Heart left ventricle (tissue), 16 donors: Measurements from ENCODE around the gene TANGO2. TPM values are rescaled to one million over a fixed set of nuclear protein-coding genes. Genes with fewer than 3 reads are reported as not detected.

Experiments used
- ATAC-seq, 4 donors: fragments of 200-7000 bp; cut with Tn5 transposase; one replicate each; pipeline ENCODE4 v1.9.1; 2020 to 2022; ENCODE audit warnings: moderate library complexity in 4 of 4, mild to moderate bottlenecking in 3 of 4, moderate number of reproducible peaks in 1 of 4
- DNase-seq, 5 donors: peaks; one replicate each; pipeline ENCODE4 v3.0.0-alpha.2; 2020
- H3K27ac ChIP-seq, 12 donors: fragments of 200-600 bp; sonication (generic) in 4 of 12; one replicate each; pipeline versions ENCODE4 v1.5.0 to v1.8.0; 2016 to 2022; ENCODE audit warnings: mild to moderate bottlenecking in 2 of 12
- H3K27me3 ChIP-seq, 9 donors: fragments of 200-600 bp; sonication (generic) in 2 of 9; one replicate each; pipeline versions ENCODE4 v1.5.1 to v1.8.0; 2016 to 2022; ENCODE audit warnings: mild to moderate bottlenecking in 3 of 9
- H3K36me3 ChIP-seq, 9 donors: fragments of 200-600 bp; sonication (generic) in 2 of 9; one replicate each; pipeline versions ENCODE4 v1.5.0 to v1.8.0; 2018 to 2022; ENCODE audit warnings: mild to moderate bottlenecking in 2 of 9
- H3K4me1 ChIP-seq, 12 donors: fragments of 200-600 bp; sonication (generic) in 4 of 12; one replicate each; pipeline versions ENCODE4 v1.5.0 to v1.8.0; 2016 to 2022; ENCODE audit warnings: mild to moderate bottlenecking in 3 of 12
- H3K4me3 ChIP-seq, 12 donors: fragments of 200-600 bp; sonication (generic) in 4 of 12; one replicate each; pipeline versions ENCODE4 v1.5.0 to v1.8.0; 2017 to 2022; ENCODE audit warnings: mild to moderate bottlenecking in 9 of 12, moderate library complexity in 4 of 12
- H3K9me3 ChIP-seq, 12 donors: fragments of 200-600 bp; sonication (generic) in 4 of 12; one replicate each; pipeline versions ENCODE4 v1.5.0 to v1.8.0; 2016 to 2022; ENCODE audit warnings: mild to moderate bottlenecking in 1 of 12
- POLR2A ChIP-seq, 2 donors: fragments of 450-650 bp; IDR thresholded peaks; one replicate each; pipeline ENCODE4 v1.6.1; 2017; ENCODE audit warnings: antibody characterized with exemption in 2 of 2, mild to moderate bottlenecking in 2 of 2, moderate library complexity in 2 of 2
- WGBS, 4 donors: extraction: QIAGEN DNeasy Blood & Tissue Kit in 2 of 4; methylation state at CpG; one replicate each; pipeline versions ENCODE4 v1.1.5 to v1.1.7; 2013 to 2018; 5-methylcytosine and 5-hydroxymethylcytosine counted together
- intact Hi-C, 10 donors: fragments of 100-400 bp; cut with DNase I; formaldehyde crosslinking; loops; one replicate each; pipeline versions ENCODE4 v1.11.1 to v1.14.2; 2022
- polyA plus RNA-seq, 2 donors: library from polyadenylated mRNA; stranded (reverse); fragments of 200-250 nt; gene quantifications; one replicate each; pipeline ENCODE4 v1.2.3, GENCODE V29; 2013
- total RNA-seq, 9 donors: library from RNA; depleted of rRNA in 2 of 9; stranded (reverse); fragments of >200 nt in 2 of 9; fragmentation: NEBNext Ultra II Directional in 3 of 9; extraction: Animal tissue kit (Norgen Biotek cat#: 25700) in 3 of 9; gene quantifications; one replicate each; pipeline versions ENCODE4 v1.1.0 to v1.2.4, GENCODE V29; 2016 to 2023
- TF ChIP-seq, protein P1 (sequence below), 12 donors: fragments of 200-600 bp; sonication (generic) in 4 of 12; IDR thresholded peaks; one replicate each; pipeline versions ENCODE4 v1.5.0 to v1.8.0; 2018 to 2022; ENCODE audit warnings: antibody characterized with exemption in 12 of 12, mild to moderate bottlenecking in 5 of 12
- donor health status: ischemic (EF 13 %, LVEDD 7.1; RV severe dilation, severe dysfunction).
- donor health status: healthy with polysubstance abuse.
- donor health status: DM: no; HTN: yes; CAD: no.
- donor health status: DM: no; HTN: no; CAD: no.
- donor health status: ischemic (EF 25% LVEDD 6.9; RV normal size, moderate dysfunction).
- donor health status: ischemic (EF 25% LVEDD 5.7; RV mildly dilated, moderate dysfunction).
- donor health status: healthy.
- donor health status: DM: yes; HTN: yes; CAD: no.
- donor health status: ischemic (EF 35%, LVEDD 5.7; RV mildly dilated, moderate dysfunction).
- donor health status: nonischemic (EF 11% LVEDD 7.7; RV severe dilation, severe dysfunction).
- donor health status: DM: yes; HTN: yes; CAD: no.
- donor health status: PGD.
- donor health status: ischemic (EF 29% LVEDD 5.4; RV normal size, mild dysfunction).
- donor health status: nonischemic (EF 23%, LVEDD 6.1; RV moderate dilation, normal function).

TANGO2 gene
- total and polyA plus RNA-seq, 11 donors, result 51.3 to 341 (median 63.0) TPM

DNA sequence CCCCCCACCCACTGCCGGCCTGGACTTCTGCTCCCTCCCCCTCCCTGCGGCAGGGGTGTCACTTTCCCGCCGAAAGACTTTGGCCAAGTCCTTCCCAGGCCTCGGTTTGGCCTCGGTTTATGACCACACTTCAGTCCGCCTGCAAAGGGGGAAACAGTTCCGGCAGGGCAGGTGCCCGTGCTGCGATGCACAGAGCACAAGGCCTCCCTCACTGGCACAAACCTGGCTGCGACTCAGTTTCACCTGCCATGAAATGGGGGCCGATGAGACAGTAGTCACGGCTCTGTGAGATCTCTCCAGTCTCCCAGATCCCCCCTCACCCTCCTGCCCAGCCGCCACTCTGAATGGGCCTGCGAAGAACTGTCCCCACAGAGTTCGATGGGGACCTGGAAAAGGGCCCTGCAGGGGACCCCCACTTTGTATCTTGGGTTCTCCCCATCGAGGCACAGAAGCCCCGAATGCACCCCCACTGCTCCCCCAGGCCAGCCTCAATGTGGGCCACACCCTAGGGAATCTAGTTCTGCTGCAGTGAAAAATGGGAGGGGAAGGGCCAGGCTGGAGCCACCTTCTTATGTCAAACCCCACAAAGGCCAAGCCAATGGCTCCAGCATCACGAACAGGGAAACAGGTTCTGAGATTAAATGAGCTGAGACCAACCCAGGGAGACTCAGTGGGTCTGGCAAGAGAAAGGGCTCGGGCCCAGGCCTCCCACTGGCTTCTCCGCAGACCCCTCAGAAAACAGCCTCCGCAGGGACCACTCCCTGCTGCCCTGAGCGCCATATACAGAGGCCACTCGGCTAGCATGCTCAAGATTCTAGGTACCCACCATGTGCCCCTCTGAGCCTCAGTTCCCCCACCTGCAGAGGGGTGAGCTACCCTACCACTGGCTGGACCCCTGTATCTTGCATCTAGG is 33.3 kb upstream of the TANGO2 start:
- peaks cover 4 to 80% (median 52%) of the 10 kb centered on the region in 12 donors for H3K4me1 ChIP-seq
- DNase-seq (peak in 2 of 5 donors; percentile 49), ATAC-seq (no peak)
- intact Hi-C loops, result loop anchor here in 1 of 10 donors (2.0 to 5.0 kb wide), 2 partner anchors 29 to 95 kb away; partner anchors contain the start of genes ARVCF and DGCR8
- H3K36me3 ChIP-seq, result no peaks in the 10 kb centered on the region
- peak overlapping the region in 5 of 12 donors; percentile 80 to 96 (median 90) for H3K4me3 ChIP-seq
- peak overlapping the region in 7 of 12 donors; percentile 44 to 98 (median 93) for H3K27ac ChIP-seq
- no peak for TF ChIP-seq POLR2A (IDR thresholded peaks at IDR 0.05)
- TF ChIP-seq, protein P1, sequence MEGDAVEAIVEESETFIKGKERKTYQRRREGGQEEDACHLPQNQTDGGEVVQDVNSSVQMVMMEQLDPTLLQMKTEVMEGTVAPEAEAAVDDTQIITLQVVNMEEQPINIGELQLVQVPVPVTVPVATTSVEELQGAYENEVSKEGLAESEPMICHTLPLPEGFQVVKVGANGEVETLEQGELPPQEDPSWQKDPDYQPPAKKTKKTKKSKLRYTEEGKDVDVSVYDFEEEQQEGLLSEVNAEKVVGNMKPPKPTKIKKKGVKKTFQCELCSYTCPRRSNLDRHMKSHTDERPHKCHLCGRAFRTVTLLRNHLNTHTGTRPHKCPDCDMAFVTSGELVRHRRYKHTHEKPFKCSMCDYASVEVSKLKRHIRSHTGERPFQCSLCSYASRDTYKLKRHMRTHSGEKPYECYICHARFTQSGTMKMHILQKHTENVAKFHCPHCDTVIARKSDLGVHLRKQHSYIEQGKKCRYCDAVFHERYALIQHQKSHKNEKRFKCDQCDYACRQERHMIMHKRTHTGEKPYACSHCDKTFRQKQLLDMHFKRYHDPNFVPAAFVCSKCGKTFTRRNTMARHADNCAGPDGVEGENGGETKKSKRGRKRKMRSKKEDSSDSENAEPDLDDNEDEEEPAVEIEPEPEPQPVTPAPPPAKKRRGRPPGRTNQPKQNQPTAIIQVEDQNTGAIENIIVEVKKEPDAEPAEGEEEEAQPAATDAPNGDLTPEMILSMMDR (IDR thresholded peaks at IDR 0.05), result no peak
- H3K9me3 ChIP-seq, result no peaks in the 10 kb centered on the region
- no peaks in the 10 kb centered on the region for H3K27me3 ChIP-seq
- 59 to 93% (median 71%) methylated on average over 7 to 24 of the region's 24 CpGs for WGBS, 4 donors

DNA sequence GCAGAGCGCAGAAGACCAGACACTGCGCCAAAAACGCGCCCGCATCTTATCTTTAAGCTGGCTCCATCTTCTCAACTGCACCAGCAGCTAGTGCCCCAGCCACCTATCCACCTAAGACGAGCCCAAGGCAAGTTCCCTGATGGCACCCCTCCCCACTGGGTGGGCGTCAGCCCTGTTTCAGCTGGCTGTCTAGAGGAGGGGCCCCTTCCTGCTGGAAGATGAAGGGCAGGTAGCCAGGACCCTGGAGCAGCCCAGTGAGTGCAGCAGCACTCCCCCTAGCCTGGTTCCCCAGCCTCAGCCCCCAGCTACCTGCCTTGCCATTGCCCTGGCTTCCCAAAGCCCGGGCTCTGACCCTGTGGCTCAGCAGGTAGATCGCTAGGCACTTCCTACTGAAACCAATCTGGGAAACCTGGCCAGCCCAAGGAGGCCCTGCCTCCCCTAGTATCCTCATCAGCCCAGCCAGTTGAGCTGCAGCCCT is 32.5 kb upstream of the TANGO2 start:
- ATAC-seq (no peak), DNase-seq (peak in 2 of 5 donors; percentile 21 to 64)
- H3K36me3 ChIP-seq, result no peaks in the 10 kb centered on the region
- 88 to 95% (median 93%) methylated on average over 7 to 9 of the region's 9 CpGs for WGBS, 4 donors
- no peaks in the 10 kb centered on the region for H3K27me3 ChIP-seq
- no peak for TF ChIP-seq POLR2A (IDR thresholded peaks at IDR 0.05)
- TF ChIP-seq, protein P1 (IDR thresholded peaks at IDR 0.05), result no peak
- peaks cover 4 to 80% (median 48%) of the 10 kb centered on the region in 12 donors for H3K4me1 ChIP-seq
- H3K27ac ChIP-seq, result peak overlapping the region in 7 of 12 donors; percentile 30 to 94 (median 46)
- no peak overlapping the region for H3K4me3 ChIP-seq
- intact Hi-C loops, result loop anchor here in 1 of 10 donors (5.0 kb wide), 1 partner anchor 94 kb away; the partner anchor contains the start of gene DGCR8
- H3K9me3 ChIP-seq, result no peaks in the 10 kb centered on the region

- Histone ChIP-seq H3K9me3 (no peaks in the 10 kb centered on the region), H3K27me3 (no peaks in the 10 kb centered on the region), H3K4me3 (no peak overlapping the region), H3K27ac (peak overlapping the region in 8 of 12 donors; percentile 6 to 94 (median 46)), H3K36me3 (no peaks in the 10 kb centered on the region), H3K4me1 (peaks cover 4 to 75% (median 42%) of the 10 kb centered on the region in 12 donors)
- intact Hi-C loops, result loop anchor here in 1 of 10 donors (5.0 kb wide), 1 partner anchor 93 kb away; the partner anchor contains the start of gene DGCR8
- TF ChIP-seq, protein P1 (IDR thresholded peaks at IDR 0.05), result no peak
- TF ChIP-seq POLR2A (IDR thresholded peaks at IDR 0.05), result no peak
- WGBS, 4 donors, result 72 to 80% (median 78%) methylated on average over 14 to 18 of the region's 18 CpGs
- ATAC-seq (no peak), DNase-seq (peak in 3 of 5 donors; percentile 45 to 64 (median 51))
Measured at GRCh38 chr22:19988965-19989724, 31.8 kb upstream of the TANGO2 start.
